HFF-Myc (cell line): Measurements from ENCODE around the gene MID1.

Experiments used
- DNase-seq: peaks from one replicate; pipeline ENCODE4 v3.0.0-alpha.2; 2011; ENCODE audit warnings: low read depth; ENCODE audit errors: extremely low read depth
- H3K4me3 ChIP-seq: replicated peaks from 2 replicates; pipeline ENCODE4 v1.5.1; 2011; ENCODE audit warnings: low read depth, mild to moderate bottlenecking, control low read depth, low read length
- TF ChIP-seq, protein P1 (sequence below): IDR thresholded peaks from 2 replicates; pipeline ENCODE4 v1.5.1; 2012; ENCODE audit warnings: mild to moderate bottlenecking, low read depth, low read length, control low read depth; ENCODE audit errors: missing control alignments

Gene MID1

DNA sequence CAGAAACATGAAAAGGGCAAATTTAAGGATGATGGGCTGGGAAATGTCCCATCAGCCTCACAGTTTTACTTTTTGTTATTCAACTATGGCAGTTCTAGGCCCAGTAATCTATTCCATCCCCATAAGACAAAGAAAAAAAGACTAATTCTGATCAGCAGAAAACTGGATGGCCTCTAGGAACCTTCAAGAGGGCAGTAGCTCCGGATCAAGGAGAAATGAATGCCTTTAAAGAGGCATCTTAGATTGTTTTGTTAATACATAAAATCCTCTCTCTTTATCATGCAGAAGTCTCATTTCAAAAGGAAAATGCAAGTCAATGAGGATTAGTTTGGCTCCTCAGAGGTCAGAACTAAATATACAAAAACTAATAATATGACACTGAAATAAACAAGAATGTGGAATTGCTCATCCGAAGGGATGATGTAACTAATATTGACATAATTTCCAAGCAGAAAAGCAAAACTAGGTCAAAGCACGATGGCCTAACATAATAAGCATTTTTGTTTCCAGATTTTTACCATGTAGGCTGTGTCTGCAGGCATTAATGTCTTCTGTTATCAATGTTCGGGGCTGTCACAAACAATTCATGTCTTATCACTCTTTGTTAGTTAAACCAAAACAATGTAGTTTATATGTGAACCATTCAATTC, 8.8 kb downstream of the MID1 start:
- no peak overlapping the region for H3K4me3 ChIP-seq
- TF ChIP-seq, protein P1, sequence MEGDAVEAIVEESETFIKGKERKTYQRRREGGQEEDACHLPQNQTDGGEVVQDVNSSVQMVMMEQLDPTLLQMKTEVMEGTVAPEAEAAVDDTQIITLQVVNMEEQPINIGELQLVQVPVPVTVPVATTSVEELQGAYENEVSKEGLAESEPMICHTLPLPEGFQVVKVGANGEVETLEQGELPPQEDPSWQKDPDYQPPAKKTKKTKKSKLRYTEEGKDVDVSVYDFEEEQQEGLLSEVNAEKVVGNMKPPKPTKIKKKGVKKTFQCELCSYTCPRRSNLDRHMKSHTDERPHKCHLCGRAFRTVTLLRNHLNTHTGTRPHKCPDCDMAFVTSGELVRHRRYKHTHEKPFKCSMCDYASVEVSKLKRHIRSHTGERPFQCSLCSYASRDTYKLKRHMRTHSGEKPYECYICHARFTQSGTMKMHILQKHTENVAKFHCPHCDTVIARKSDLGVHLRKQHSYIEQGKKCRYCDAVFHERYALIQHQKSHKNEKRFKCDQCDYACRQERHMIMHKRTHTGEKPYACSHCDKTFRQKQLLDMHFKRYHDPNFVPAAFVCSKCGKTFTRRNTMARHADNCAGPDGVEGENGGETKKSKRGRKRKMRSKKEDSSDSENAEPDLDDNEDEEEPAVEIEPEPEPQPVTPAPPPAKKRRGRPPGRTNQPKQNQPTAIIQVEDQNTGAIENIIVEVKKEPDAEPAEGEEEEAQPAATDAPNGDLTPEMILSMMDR: no peak
- no peak for DNase-seq

- no peak for DNase-seq
- no peak overlapping the region for H3K4me3 ChIP-seq
- TF ChIP-seq, protein P1: no peak
Measured at GRCh38 chrX:10608099-10608498, 12.3 kb downstream of the MID1 start.

GRCh38 chrX:10607233-10607632, 13.2 kb downstream of the MID1 start:
- TF ChIP-seq, protein P1: no peak
- no peak for DNase-seq
- no peak overlapping the region for H3K4me3 ChIP-seq

DNA sequence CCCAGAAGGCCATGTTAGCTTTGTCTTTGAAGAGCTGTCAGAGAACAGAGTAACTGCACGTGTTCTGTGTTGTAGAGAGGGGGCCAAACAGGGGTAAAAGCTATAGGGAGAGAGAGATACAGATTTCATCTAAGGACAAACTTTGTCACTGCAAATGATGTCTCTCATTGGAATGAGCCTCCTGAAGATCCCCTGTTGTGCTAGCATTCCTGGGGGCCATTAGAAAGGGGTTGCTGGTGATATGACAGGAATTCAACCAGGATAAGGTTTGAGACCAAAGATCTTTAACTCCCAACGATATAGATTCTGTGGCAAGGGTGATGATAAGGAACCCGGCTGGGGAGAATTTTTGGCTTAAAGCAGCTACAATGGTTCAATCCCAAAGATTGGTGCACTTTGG, 16.8 kb downstream of the MID1 start:
- H3K4me3 ChIP-seq: no peak overlapping the region
- DNase-seq: no peak
- TF ChIP-seq, protein P1: no peak

DNA sequence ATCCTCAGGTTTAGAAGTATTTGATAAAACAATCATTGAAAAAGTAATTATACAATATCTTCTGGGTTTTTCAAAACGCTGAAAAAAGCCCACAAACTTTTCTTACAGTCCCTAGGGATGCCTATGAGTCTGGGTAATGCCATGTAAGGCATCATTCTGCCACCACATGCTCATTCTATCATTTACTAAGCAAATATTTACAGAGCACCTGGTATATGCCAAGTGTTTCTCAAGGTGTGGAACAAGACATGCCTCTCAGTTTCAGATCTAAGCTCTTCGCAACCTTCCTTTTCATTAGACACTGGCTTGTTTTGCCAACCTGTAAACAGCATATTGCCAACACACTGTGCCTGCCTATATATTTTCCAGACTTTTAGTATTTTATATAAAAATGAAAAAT, 17.7 kb downstream of the MID1 start:
- no peak for DNase-seq
- H3K4me3 ChIP-seq: no peak overlapping the region
- TF ChIP-seq, protein P1: no peak

GRCh38 chrX:10600479-10600878, 19.9 kb downstream of the MID1 start:
- TF ChIP-seq, protein P1: no peak
- DNase-seq: no peak
- no peak overlapping the region for H3K4me3 ChIP-seq

DNA sequence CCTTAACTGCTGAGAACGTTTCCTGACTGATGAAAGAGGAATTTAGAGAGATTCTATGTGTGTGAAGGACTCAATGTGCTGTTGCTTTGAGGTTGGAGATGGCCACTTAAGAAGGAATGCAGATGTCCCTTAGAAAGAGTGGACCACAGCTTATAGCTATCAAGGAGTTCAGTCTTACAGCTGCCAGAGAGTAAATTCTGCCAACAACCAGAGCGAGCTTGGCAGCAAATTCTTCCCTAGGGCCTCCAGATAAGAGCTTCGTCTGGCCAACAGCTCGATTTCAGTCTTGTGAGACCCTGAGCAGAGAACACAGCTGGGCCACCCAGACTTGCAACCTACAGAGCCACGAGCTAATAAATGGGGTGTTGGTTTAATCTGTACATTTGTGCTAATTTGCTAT, 21.8 kb downstream of the MID1 start:
- DNase-seq: no peak
- TF ChIP-seq, protein P1: no peak
- H3K4me3 ChIP-seq: no peak overlapping the region
